WTC11 (cell line): ENCODE results near the gene SETD7. TPM values are rescaled to one million over a fixed set of nuclear protein-coding genes. Genes with fewer than 3 reads are reported as not detected.

ENCODE experiments used
- ATAC-seq: fragments of 200-7000 bp; cut with Tn5 transposase; 2 replicates; pipeline ENCODE4 v1.10.0; 2021; ENCODE audit warnings: mild to moderate bottlenecking, moderate library complexity
- CTCF ChIA-PET: fragments of 300-600 bp; sonication (Branson Sonifier 250); formaldehyde crosslinking; loops from one replicate; lab custom pipeline; 2021; ENCODE audit warnings: antibody characterized with exemption; lab: Charles Lee
- POLR2A ChIA-PET: fragments of 350-600 bp; sonication (Branson Sonifier 250); formaldehyde crosslinking; loops from one replicate; lab custom pipeline; 2021; ENCODE audit warnings: antibody characterized with exemption; lab: Charles Lee
- DNase-seq: peaks from one replicate; pipeline ENCODE4 v3.0.0; 2021; ENCODE audit warnings: low spot score
- H3K27ac Mint-ChIP-seq: 2 replicates; pipeline ENCODE4 v1.8.0; 2021; ENCODE audit warnings: mixed read lengths
- H3K27me3 Mint-ChIP-seq: 2 replicates; pipeline ENCODE4 v1.8.0; 2021; ENCODE audit warnings: low read depth, mild to moderate bottlenecking, moderate library complexity, mixed read lengths
- H3K36me3 Mint-ChIP-seq: 2 replicates; pipeline ENCODE4 v1.8.0; 2021; ENCODE audit warnings: mixed read lengths
- H3K4me1 Mint-ChIP-seq: 2 replicates; pipeline ENCODE4 v1.8.0; 2022; ENCODE audit warnings: mixed read lengths
- H3K4me3 Mint-ChIP-seq: 2 replicates; pipeline ENCODE4 v1.8.0; 2021; ENCODE audit warnings: mild to moderate bottlenecking, moderate library complexity, mixed read lengths
- H3K9me3 Mint-ChIP-seq: 2 replicates; pipeline ENCODE4 v1.8.0; 2021; ENCODE audit warnings: mixed read lengths
- CREM ChIP-seq: sonication (generic); formaldehyde crosslinking; IDR thresholded peaks from 2 replicates; pipeline ENCODE4 v1.8.1; 2022; ENCODE audit warnings: mild to moderate bottlenecking, missing genetic modification reagents, moderate library complexity
- ELF4 ChIP-seq: sonication (generic); formaldehyde crosslinking; IDR thresholded peaks from 2 replicates; pipeline ENCODE4 v1.8.1; 2022; ENCODE audit warnings: low read depth, mild to moderate bottlenecking, moderate library complexity, missing genetic modification reagents
- ESRRA ChIP-seq: sonication (generic); formaldehyde crosslinking; IDR thresholded peaks from 2 replicates; pipeline ENCODE4 v1.8.1; 2022; ENCODE audit warnings: mild to moderate bottlenecking, missing genetic modification reagents, borderline replicate concordance
- ETV6 ChIP-seq: sonication (generic); formaldehyde crosslinking; IDR thresholded peaks from 2 replicates; pipeline ENCODE4 v1.8.1; 2022; ENCODE audit warnings: mild to moderate bottlenecking, missing genetic modification reagents
- FOXP1 ChIP-seq: sonication (generic); formaldehyde crosslinking; IDR thresholded peaks from 2 replicates; pipeline ENCODE4 v1.8.0; 2022; ENCODE audit warnings: missing genetic modification reagents, mild to moderate bottlenecking, moderate library complexity, borderline replicate concordance
- GABPB1 ChIP-seq: sonication (generic); formaldehyde crosslinking; IDR thresholded peaks from 2 replicates; pipeline ENCODE4 v1.8.1; 2023; ENCODE audit warnings: mild to moderate bottlenecking, missing genetic modification reagents
- GRHL2 ChIP-seq: fragments of 250-450 bp; sonication (Bioruptor Pico); IDR thresholded peaks from 2 replicates; pipeline ENCODE4 v1.8.0; 2022; ENCODE audit warnings: mild to moderate bottlenecking, moderate library complexity; ENCODE audit not compliant: insufficient replicate concordance, severe bottlenecking
- GTF2I ChIP-seq: fragments of 250-450 bp; sonication (Bioruptor Pico); conservative IDR thresholded peaks from 2 replicates; pipeline ENCODE4 v1.4.0; 2021; ENCODE audit warnings: mild to moderate bottlenecking
- KAT7 ChIP-seq: sonication (generic); formaldehyde crosslinking; IDR thresholded peaks from 2 replicates; pipeline ENCODE4 v1.8.1; 2023; ENCODE audit warnings: missing genetic modification reagents, mild to moderate bottlenecking, borderline replicate concordance
- NFYB ChIP-seq: sonication (generic); formaldehyde crosslinking; conservative IDR thresholded peaks from 2 replicates; pipeline ENCODE4 v1.8.0; 2022; ENCODE audit warnings: low read depth, missing genetic modification reagents
- NR2C2 ChIP-seq: sonication (generic); formaldehyde crosslinking; IDR thresholded peaks from 2 replicates; pipeline ENCODE4 v1.8.0; 2022; ENCODE audit warnings: mild to moderate bottlenecking, missing genetic modification reagents
- TP53 ChIP-seq: sonication (generic); formaldehyde crosslinking; IDR thresholded peaks from 2 replicates; pipeline ENCODE4 v1.8.1; 2023; ENCODE audit warnings: mild to moderate bottlenecking, missing genetic modification reagents
- ZNF138 ChIP-seq: sonication (generic); formaldehyde crosslinking; conservative IDR thresholded peaks from 2 replicates; pipeline ENCODE4 v1.8.1; 2022; ENCODE audit warnings: mild to moderate bottlenecking, moderate library complexity, missing genetic modification reagents
- ZNF219 ChIP-seq: sonication (generic); formaldehyde crosslinking; IDR thresholded peaks from 2 replicates; pipeline ENCODE4 v1.8.0; 2023; ENCODE audit warnings: missing genetic modification reagents, mild to moderate bottlenecking, borderline replicate concordance
- ZNF396 ChIP-seq: fragments of 250-450 bp; sonication (Bioruptor Pico); IDR thresholded peaks from 2 replicates; pipeline ENCODE4 v1.8.0; 2021; ENCODE audit warnings: mild to moderate bottlenecking, moderate library complexity, borderline replicate concordance
- total RNA-seq: library from RNA; stranded (reverse); gene quantifications from 3 replicates; pipeline ENCODE4 v1.2.3, GENCODE V29; 2021
- TF ChIP-seq, protein P1 (sequence below): fragments of 200-600 bp; IDR thresholded peaks from 2 replicates; pipeline ENCODE4 v1.8.0; 2022; ENCODE audit warnings: antibody characterized with exemption
- TF ChIP-seq, protein P2 (sequence below): fragments of 250-450 bp; sonication (Bioruptor Pico); IDR thresholded peaks from 2 replicates; pipeline ENCODE4 v2.1.2; 2022; ENCODE audit warnings: mild to moderate bottlenecking, moderate library complexity
- TF ChIP-seq, protein P3 (sequence below): sonication (generic); formaldehyde crosslinking; IDR thresholded peaks from 2 replicates; pipeline ENCODE4 v1.8.0; 2022; ENCODE audit warnings: mild to moderate bottlenecking, missing genetic modification reagents
- TF ChIP-seq, protein P4 (sequence below): fragments of 250-450 bp; sonication (Bioruptor Pico); conservative IDR thresholded peaks from 2 replicates; pipeline ENCODE4 v1.9.0; 2021; ENCODE audit warnings: mild to moderate bottlenecking
- TF ChIP-seq, protein P5 (sequence below): sonication (generic); formaldehyde crosslinking; conservative IDR thresholded peaks from 2 replicates; pipeline ENCODE4 v1.8.1; 2022; ENCODE audit warnings: mild to moderate bottlenecking, missing genetic modification reagents
- TF ChIP-seq, protein P6 (sequence below): sonication (generic); formaldehyde crosslinking; IDR thresholded peaks from 2 replicates; pipeline ENCODE4 v1.8.0; 2023; ENCODE audit warnings: missing genetic modification reagents
- TF ChIP-seq, protein P7 (sequence below): sonication (generic); formaldehyde crosslinking; IDR thresholded peaks from 2 replicates; pipeline ENCODE4 v1.8.1; 2023; ENCODE audit warnings: mild to moderate bottlenecking, missing genetic modification reagents, borderline replicate concordance

The SETD7 gene
- total RNA-seq, 1 experiment from 2014 or later, result 5.6 TPM

DNA sequence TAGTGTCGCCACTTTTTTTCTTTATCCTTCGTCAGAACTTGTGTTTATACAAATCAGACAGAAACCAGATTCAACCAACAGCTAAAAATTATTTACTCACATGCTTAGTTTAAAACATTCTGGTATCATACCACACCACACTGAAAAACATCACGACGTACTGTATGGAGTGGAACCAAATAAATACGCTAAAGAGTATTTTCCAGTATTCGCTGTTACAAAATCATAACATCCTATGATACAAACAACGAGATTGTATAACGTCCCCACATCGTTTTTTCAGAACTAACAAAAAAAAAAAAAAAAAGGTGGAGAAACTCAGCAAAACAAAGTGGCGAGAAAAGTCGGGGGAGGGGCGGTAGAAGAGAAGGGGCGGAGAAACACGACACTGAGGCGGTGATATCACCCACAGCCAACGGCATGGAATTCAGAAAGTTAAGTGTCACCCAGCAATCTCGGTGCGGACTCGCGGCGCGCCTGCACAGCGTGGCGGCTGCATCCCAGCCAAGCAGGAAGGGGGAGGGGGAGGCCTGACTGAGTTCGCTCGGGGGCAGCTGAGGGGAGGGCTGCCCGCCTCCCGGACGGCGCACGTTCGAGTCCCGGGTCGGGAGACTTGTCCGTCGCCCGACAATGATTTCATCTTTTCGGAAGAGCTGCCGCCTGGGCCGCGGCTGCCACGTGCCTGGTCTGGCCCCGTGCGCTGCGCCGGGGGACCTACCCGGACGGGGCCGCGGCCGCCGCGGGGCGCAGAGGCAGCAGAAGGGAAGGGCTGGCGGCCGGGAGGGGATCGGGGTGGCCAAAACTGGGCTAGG lies 920 bp downstream of the SETD7 start (continued):
- TF ChIP-seq CREM (CRISPR knock-in tag) (peak; percentile 36; the same call in 1 of the 2 replicates), ELF4 (CRISPR knock-in tag) (no peak), ESRRA (CRISPR knock-in tag) (no peak), FOXP1 (CRISPR knock-in tag) (peak; percentile 12; the same call in 1 of the 2 replicates), ZNF138 (CRISPR knock-in tag) (0 out of 2 replicates have a peak, but pooled peaks have one; percentile 56), ZNF396 (CRISPR knock-in tag) (no peak), ZNF219 (0 out of 2 replicates have a peak, but pooled peaks have one; percentile 83)
- TF ChIP-seq, protein P1, sequence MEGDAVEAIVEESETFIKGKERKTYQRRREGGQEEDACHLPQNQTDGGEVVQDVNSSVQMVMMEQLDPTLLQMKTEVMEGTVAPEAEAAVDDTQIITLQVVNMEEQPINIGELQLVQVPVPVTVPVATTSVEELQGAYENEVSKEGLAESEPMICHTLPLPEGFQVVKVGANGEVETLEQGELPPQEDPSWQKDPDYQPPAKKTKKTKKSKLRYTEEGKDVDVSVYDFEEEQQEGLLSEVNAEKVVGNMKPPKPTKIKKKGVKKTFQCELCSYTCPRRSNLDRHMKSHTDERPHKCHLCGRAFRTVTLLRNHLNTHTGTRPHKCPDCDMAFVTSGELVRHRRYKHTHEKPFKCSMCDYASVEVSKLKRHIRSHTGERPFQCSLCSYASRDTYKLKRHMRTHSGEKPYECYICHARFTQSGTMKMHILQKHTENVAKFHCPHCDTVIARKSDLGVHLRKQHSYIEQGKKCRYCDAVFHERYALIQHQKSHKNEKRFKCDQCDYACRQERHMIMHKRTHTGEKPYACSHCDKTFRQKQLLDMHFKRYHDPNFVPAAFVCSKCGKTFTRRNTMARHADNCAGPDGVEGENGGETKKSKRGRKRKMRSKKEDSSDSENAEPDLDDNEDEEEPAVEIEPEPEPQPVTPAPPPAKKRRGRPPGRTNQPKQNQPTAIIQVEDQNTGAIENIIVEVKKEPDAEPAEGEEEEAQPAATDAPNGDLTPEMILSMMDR, result no peak

DNA sequence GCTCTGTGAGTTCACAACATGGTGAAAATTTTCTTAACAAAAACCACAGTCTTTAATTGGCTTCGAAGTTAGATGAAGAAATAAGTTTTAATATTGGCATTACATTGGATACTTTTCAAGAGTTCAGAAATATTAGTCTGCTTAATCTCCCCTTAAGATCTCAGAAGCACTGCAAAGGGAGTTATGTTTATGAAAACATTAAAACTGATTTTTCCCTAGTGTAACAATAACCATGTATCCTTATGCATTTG lies 1.5 kb downstream of the SETD7 start:
- peak overlapping the region; percentile 83 for H3K4me3 Mint-ChIP-seq
- ATAC-seq, result no peak
- no peaks in the 10 kb centered on the region for H3K9me3 Mint-ChIP-seq
- POLR2A ChIA-PET, result no interaction called here
- H3K27ac Mint-ChIP-seq, result no peak overlapping the region
- peaks cover 45% of the 10 kb centered on the region for H3K4me1 Mint-ChIP-seq
- peaks cover 58% of the 10 kb centered on the region for H3K27me3 Mint-ChIP-seq
- CTCF ChIA-PET, result interaction anchor here (0.7 to 1.2 kb wide), 2 partner anchors 23 to 57 kb away, joined by 3 to 4 read pairs; no protein-coding TSS in a partner anchor
- no peak for DNase-seq
- H3K36me3 Mint-ChIP-seq, result no peaks in the 10 kb centered on the region
- TF ChIP-seq KAT7 (CRISPR knock-in tag), result no peak
- TF ChIP-seq, protein P2, sequence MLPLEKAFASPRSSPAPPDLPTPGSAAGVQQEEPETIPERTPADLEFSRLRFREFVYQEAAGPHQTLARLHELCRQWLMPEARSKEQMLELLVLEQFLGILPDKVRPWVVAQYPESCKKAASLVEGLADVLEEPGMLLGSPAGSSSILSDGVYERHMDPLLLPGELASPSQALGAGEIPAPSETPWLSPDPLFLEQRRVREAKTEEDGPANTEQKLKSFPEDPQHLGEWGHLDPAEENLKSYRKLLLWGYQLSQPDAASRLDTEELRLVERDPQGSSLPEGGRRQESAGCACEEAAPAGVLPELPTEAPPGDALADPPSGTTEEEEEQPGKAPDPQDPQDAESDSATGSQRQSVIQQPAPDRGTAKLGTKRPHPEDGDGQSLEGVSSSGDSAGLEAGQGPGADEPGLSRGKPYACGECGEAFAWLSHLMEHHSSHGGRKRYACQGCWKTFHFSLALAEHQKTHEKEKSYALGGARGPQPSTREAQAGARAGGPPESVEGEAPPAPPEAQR (CRISPR knock-in tag), result no peak
- no peak for TF ChIP-seq GRHL2 (CRISPR knock-in tag)
- TF ChIP-seq NFYB (CRISPR knock-in tag), result no peak
- TF ChIP-seq FOXP1 (CRISPR knock-in tag), result no peak
- TF ChIP-seq, protein P3, sequence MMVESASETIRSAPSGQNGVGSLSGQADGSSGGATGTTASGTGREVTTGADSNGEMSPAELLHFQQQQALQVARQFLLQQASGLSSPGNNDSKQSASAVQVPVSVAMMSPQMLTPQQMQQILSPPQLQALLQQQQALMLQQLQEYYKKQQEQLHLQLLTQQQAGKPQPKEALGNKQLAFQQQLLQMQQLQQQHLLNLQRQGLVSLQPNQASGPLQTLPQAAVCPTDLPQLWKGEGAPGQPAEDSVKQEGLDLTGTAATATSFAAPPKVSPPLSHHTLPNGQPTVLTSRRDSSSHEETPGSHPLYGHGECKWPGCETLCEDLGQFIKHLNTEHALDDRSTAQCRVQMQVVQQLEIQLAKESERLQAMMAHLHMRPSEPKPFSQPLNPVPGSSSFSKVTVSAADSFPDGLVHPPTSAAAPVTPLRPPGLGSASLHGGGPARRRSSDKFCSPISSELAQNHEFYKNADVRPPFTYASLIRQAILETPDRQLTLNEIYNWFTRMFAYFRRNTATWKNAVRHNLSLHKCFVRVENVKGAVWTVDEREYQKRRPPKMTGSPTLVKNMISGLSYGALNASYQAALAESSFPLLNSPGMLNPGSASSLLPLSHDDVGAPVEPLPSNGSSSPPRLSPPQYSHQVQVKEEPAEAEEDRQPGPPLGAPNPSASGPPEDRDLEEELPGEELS (CRISPR knock-in tag), result no peak
- no peak for TF ChIP-seq ZNF138 (CRISPR knock-in tag)
- TF ChIP-seq NR2C2 (CRISPR knock-in tag), result no peak
- no peak for TF ChIP-seq ETV6 (CRISPR knock-in tag)
- TF ChIP-seq, protein P4, sequence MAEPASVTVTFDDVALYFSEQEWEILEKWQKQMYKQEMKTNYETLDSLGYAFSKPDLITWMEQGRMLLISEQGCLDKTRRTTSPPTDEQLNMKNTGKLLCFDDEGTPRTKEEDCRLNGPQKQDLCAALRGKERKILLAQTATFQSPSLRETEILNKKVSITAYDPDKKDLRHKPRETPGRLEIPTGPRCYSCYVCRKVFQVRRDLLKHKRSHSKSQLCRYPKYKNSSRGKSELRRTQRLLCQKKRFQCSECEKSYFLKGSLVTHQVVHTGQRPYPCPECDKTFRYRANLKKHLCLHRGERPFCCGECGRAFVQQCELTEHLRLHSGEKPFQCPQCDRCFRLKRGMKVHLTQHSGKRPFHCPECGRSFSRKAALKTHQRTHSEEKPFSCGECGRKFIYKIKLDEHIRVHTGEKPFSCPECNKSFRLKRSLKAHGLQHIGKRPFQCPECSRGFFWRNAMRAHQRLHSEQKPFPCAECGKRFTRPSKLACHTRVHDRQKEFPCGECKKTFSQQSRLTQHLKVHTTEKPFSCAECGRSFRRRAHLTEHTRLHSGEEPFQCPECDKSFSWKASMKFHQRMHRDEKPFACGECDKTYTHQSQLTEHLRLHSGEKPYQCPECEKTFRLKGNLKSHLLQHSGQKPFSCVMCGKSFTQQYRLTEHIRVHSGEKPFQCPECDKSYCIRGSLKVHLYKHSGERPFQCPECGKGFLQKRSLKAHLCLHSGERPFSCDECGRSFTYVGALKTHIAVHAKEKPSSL, result no peak
- TF ChIP-seq, protein P5, sequence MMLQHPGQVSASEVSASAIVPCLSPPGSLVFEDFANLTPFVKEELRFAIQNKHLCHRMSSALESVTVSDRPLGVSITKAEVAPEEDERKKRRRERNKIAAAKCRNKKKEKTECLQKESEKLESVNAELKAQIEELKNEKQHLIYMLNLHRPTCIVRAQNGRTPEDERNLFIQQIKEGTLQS (CRISPR knock-in tag), result no peak
- no peak for TF ChIP-seq GTF2I (CRISPR knock-in tag)
- TF ChIP-seq, protein P6, sequence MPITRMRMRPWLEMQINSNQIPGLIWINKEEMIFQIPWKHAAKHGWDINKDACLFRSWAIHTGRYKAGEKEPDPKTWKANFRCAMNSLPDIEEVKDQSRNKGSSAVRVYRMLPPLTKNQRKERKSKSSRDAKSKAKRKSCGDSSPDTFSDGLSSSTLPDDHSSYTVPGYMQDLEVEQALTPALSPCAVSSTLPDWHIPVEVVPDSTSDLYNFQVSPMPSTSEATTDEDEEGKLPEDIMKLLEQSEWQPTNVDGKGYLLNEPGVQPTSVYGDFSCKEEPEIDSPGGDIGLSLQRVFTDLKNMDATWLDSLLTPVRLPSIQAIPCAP, result no peak
- TF ChIP-seq TP53 (CRISPR knock-in tag), result no peak
- TF ChIP-seq GABPB1, result no peak
- TF ChIP-seq, protein P7, sequence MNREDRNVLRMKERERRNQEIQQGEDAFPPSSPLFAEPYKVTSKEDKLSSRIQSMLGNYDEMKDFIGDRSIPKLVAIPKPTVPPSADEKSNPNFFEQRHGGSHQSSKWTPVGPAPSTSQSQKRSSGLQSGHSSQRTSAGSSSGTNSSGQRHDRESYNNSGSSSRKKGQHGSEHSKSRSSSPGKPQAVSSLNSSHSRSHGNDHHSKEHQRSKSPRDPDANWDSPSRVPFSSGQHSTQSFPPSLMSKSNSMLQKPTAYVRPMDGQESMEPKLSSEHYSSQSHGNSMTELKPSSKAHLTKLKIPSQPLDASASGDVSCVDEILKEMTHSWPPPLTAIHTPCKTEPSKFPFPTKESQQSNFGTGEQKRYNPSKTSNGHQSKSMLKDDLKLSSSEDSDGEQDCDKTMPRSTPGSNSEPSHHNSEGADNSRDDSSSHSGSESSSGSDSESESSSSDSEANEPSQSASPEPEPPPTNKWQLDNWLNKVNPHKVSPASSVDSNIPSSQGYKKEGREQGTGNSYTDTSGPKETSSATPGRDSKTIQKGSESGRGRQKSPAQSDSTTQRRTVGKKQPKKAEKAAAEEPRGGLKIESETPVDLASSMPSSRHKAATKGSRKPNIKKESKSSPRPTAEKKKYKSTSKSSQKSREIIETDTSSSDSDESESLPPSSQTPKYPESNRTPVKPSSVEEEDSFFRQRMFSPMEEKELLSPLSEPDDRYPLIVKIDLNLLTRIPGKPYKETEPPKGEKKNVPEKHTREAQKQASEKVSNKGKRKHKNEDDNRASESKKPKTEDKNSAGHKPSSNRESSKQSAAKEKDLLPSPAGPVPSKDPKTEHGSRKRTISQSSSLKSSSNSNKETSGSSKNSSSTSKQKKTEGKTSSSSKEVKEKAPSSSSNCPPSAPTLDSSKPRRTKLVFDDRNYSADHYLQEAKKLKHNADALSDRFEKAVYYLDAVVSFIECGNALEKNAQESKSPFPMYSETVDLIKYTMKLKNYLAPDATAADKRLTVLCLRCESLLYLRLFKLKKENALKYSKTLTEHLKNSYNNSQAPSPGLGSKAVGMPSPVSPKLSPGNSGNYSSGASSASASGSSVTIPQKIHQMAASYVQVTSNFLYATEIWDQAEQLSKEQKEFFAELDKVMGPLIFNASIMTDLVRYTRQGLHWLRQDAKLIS (CRISPR knock-in tag), result no peak
